Duodenal mucosa (tissue), 2 donors: ENCODE results near the gene SLC35E1.
"Not testable (repeated sequence)": the region's sequence is repeated elsewhere in the genome, so short reads cannot be mapped to it uniquely, and the experiment has no call there.

Source experiments
- H3K27ac ChIP-seq: one replicate; pipeline ENCODE4 v1.7.0; 2013; ENCODE audit warnings: low read depth, low read length
- H3K27me3 ChIP-seq, 2 donors: one replicate each; pipeline ENCODE4 v1.7.0; 2013; ENCODE audit warnings: low read length in 2 of 2, control low read depth in 1 of 2; ENCODE audit not compliant: insufficient read depth in 2 of 2, control insufficient read depth in 1 of 2
- H3K36me3 ChIP-seq, 2 donors: one replicate each; pipeline ENCODE4 v1.7.0; 2013; ENCODE audit warnings: low read length in 2 of 2, control low read depth in 1 of 2; ENCODE audit not compliant: insufficient read depth in 2 of 2, control insufficient read depth in 1 of 2
- H3K4me1 ChIP-seq, 2 donors: one replicate each; pipeline ENCODE4 v1.7.0; 2013; ENCODE audit warnings: low read length in 2 of 2, control low read depth in 1 of 2; ENCODE audit not compliant: insufficient read depth in 2 of 2, control insufficient read depth in 1 of 2
- H3K4me3 ChIP-seq, 2 donors: one replicate each; pipeline ENCODE4 v1.7.0; 2013; ENCODE audit warnings: low read length in 2 of 2, low read depth in 1 of 2
- H3K9ac ChIP-seq, 2 donors: one replicate each; pipeline ENCODE4 v1.7.0; 2013; ENCODE audit warnings: low read length in 2 of 2, low read depth in 1 of 2
- H3K9me3 ChIP-seq, 2 donors: one replicate each; pipeline ENCODE4 v1.7.0; 2013; ENCODE audit warnings: low read length in 2 of 2, control low read depth in 1 of 2; ENCODE audit not compliant: control insufficient read depth in 1 of 2

Gene SLC35E1

DNA sequence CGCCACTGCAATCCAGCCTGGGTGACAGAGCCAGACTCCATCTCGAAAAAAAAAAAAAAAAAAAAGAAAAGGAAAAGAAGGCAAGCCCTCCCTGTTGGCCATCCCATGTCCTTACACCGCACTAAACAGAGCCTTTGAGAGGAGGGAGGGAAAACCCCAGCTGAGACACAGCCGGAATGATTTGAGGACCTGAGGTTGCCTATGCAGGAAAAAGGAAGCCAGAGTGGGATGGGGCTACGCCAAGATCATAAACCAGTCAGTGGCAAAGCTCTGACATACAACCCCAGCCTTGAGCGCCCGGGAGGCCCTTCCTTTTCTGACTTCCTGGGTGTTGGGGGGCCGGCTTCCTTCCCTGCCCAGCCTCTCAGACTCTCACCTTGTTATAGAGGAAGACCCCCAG, 17.4 kb downstream of the SLC35E1 start:
- no peaks in the 10 kb centered on the region for H3K9me3 ChIP-seq
- no peak overlapping the region for H3K9ac ChIP-seq
- H3K27ac ChIP-seq: no peak overlapping the region
- H3K4me3 ChIP-seq: no peak overlapping the region
- H3K36me3 ChIP-seq: peaks cover 20 to 48% of the 10 kb centered on the region in 2 donors
- no peaks in the 10 kb centered on the region for H3K27me3 ChIP-seq
- no peaks in the 10 kb centered on the region for H3K4me1 ChIP-seq

DNA sequence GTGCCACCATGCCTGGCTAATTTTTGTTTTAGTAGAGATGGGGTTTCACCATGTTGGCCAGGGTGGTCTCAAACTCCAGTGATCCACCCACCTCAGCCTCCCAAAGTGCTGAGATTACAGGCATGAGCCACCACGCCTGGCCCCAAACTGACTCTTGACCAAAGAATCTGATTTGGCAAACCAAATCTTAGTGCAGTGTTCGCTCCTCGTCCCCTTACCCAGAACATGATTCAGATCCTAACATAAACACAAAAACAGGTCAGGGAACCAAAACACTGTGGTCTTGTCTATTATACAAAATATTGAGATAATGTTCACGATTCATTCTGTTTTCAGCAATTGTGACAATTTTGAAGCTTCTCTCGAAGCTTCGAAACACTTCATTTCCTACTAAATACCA, 20.3 kb downstream of the SLC35E1 start:
- H3K4me3 ChIP-seq, H3K4me1 ChIP-seq, H3K9ac ChIP-seq, H3K27me3 ChIP-seq, H3K27ac ChIP-seq, H3K9me3 ChIP-seq: not testable (repeated sequence)
- peaks cover 15 to 39% of the 10 kb centered on the region in 2 donors for H3K36me3 ChIP-seq

DNA sequence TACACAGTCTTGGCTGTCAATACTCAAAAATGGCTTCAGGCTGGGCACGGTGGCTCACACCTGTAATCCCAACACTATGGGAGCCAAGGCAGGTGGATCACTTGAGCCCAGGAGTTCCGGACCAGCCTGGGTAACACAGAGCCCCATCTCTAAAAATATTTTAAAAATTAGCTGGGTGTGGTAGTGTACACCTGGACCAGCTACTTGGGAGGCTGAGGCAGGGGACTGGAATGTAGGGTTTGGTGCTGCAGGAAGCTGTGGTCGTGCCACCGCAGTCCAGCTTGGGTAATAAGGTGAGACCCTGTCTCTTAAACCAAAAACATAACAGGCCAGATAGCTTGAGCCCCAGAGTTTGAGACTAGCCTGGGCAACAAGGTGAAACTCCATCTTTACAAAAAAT, 23.3 kb downstream of the SLC35E1 start:
- Histone ChIP-seq H3K9me3 (no peaks in the 10 kb centered on the region), H3K27me3 (no peaks in the 10 kb centered on the region), H3K36me3 (peaks cover 15% of the 10 kb centered on the region in 2 donors), H3K9ac (no peak overlapping the region), H3K4me1 (no peaks in the 10 kb centered on the region), H3K27ac (no peak overlapping the region), H3K4me3 (no peak overlapping the region)

DNA sequence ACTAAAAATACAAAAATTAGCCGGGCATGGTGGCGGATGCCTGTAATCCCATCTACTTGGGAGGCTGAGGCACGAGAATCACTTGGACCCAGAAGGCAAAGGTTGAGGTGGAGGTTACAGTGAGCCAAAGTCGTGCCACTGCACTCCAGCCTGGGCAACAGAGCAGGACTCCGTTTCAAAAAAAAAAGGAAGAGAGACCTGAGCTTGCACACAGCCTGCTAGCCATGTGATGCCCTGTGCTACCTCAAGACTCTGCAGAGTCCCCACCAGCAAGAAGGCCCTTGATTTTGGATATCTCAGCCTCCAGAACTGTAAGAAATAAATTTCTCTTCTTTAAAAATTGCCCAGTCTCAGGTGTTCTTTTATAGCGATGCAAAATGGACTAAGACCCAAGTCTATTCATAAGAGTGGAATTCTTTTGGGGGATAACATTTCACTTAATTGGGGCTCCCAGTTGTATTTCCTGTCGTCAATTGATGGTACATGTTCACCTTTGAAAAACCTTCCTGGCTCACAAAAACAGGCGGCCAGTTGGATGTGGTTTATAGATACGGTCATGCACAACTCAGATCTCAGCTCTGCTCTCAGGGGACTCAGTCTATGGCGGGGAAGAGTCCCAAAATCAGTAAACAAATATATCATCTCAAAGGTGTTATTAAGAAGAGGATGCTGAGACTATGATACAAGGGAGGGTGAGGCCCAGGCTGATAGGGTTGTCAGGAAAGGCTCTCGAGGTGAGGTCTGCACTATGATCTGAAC, 27.6 kb downstream of the SLC35E1 start:
- H3K36me3 ChIP-seq: peaks cover 2 to 3% of the 10 kb centered on the region in 2 donors
- H3K4me3 ChIP-seq: no peak overlapping the region
- peaks cover 9 to 16% of the 10 kb centered on the region in 2 donors for H3K4me1 ChIP-seq
- no peaks in the 10 kb centered on the region for H3K9me3 ChIP-seq
- H3K27ac ChIP-seq: no peak overlapping the region
- H3K9ac ChIP-seq: no peak overlapping the region
- H3K27me3 ChIP-seq: no peaks in the 10 kb centered on the region

DNA sequence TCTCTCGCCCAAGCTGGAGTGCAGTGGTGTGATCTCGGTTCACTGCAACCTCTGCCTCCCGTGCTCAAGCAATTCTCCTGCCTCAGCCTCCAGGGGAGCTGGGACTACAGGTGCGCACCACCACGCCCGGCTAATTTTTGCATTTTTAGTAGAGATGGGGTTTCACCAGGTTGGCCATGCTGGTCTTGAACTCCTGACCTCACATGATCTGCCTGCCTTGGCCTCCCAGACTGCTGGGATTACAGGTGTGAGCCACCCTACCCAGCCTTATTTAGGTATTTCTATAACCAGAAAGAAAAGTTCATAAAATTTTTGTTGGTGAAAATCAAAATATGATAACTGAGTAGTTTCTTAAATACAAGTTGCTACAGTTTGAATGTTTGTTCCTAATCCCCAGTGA, 28.5 kb downstream of the SLC35E1 start:
- H3K27me3 ChIP-seq, H3K9me3 ChIP-seq, H3K36me3 ChIP-seq, H3K9ac ChIP-seq, H3K27ac ChIP-seq: not testable (repeated sequence)
- H3K4me1 ChIP-seq: peaks cover 9 to 16% of the 10 kb centered on the region in 2 donors
- H3K4me3 ChIP-seq: peak overlapping the region in 1 of 2 donors; percentile 92

DNA sequence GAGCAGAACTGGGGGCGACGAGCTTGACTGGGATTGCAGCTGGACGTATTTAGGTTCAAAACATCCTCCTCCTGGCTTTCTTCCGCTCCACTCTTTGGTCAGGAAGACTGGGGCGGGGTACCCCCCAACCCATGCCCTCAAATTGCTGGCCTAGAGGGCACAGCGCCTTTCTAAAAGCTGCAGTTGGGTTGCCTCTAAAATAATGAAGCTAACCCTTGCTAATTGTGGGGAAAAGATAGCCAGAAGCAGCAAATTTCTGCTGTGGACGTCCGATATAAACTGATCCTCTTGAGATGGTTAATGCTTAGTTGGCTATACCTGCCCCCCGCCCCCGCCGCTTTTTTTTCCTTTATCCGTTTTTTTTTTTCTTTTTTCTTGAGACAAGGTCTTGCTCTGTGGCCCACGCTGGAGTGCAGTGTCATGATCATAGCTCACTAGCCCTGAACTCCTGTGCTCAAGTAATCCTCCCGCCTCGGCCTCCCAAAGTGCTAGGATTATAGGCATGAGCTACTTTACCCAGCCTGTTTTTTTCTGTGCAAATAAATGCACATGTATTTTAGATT, 29.2 kb downstream of the SLC35E1 start:
- peak overlapping the region; percentile 92 to 98 for H3K4me3 ChIP-seq
- peak overlapping the region; percentile 79 for H3K27ac ChIP-seq
- H3K9me3 ChIP-seq: no peaks in the 10 kb centered on the region
- H3K4me1 ChIP-seq: peaks cover 9 to 16% of the 10 kb centered on the region in 2 donors
- H3K36me3 ChIP-seq: peaks cover 4 to 6% of the 10 kb centered on the region in 2 donors
- H3K9ac ChIP-seq: peak overlapping the region; percentile 85 to 97
- H3K27me3 ChIP-seq: no peaks in the 10 kb centered on the region

DNA sequence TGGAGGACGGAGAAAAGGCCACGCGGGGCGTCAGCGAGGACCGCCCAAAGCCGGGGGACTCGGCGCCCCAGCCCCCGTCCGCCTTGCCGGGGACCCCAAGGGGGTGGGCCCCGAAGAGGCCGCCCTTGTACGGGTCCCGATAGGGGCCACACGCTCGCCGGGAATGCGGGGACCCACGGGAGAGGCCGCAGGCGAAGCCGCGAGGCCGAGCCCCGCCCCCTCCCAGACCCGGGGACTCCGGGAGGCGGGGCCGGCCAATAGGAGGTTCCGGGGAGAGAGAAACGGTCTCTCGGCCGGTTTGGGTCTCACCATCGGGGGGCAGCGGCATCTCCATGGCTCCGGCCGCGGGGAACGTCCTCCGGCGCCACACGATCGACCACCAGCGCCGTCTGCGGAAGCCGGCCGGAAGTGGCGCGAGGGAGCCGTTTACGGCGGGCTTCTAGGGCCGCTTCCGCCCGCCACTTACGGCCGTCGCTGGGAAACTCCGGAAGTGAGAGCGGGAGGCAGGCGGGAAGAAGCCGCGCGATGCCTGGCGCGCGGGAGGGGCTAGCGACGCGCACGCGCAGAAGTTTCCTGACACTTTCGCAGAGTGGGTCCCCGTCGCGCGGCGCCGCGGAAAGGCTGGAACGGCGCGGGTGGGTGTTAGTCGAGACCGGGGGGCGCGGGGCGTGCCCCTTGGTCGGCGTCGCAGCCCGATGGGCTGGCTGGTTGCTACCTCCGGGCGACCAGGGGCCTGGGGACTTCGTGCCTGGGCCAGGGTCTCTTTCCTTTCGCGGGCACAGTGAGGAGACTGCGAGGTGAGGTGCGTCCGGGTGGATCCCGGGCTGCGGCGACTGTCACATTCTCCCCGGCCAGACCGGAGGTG, 29.9 kb downstream of the SLC35E1 start, which contains the start of gene CHERP:
Gene CHERP, minus strand, starts transcription at position 393 of the 865 bp plus-strand sequence. Its CDS starts 59 bp downstream, at position 334.
- H3K27ac ChIP-seq: peak within 1 kb of the TSS; percentile 79
- peaks cover 9 to 16% of the 10 kb centered on the region in 2 donors for H3K4me1 ChIP-seq
- H3K27me3 ChIP-seq: no peaks in the 10 kb centered on the region
- H3K4me3 ChIP-seq: peak within 1 kb of the TSS; percentile 92 to 98
- H3K9me3 ChIP-seq: no peaks in the 10 kb centered on the region
- peak within 1 kb of the TSS; percentile 85 to 97 for H3K9ac ChIP-seq
- H3K36me3 ChIP-seq: peaks cover 8 to 12% of the 10 kb centered on the region in 2 donors

DNA sequence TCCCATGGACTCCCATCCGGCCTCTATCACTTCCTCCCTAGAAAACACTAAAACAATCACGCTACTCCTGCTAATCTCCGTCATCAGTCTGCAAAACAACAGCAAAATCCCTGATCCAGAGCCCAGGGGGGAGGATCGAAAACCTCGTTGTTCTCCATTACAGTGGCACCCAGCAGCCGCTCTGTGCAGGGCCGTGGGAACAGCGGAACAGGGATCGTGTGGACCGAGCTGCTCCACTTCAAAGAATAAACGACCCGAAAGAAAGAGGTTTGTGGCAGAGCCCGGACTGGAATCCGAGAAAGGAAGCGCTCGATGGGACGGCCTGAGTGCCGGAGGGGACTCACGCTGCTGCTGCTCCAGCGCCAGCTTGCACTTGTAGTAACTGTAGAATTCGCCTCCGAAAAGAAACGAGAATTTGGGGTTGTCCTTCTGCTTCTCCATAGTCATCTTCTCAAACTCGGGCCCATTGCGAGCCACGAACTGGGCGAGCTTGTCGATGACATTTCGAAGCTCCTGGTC, 30.6 kb downstream of the SLC35E1 start:
- no peaks in the 10 kb centered on the region for H3K27me3 ChIP-seq
- peak overlapping the region; percentile 92 to 98 for H3K4me3 ChIP-seq
- peak overlapping the region; percentile 82 to 97 for H3K9ac ChIP-seq
- H3K27ac ChIP-seq: no peak overlapping the region
- H3K36me3 ChIP-seq: peaks cover 10 to 18% of the 10 kb centered on the region in 2 donors
- H3K9me3 ChIP-seq: no peaks in the 10 kb centered on the region
- H3K4me1 ChIP-seq: peaks cover 9 to 16% of the 10 kb centered on the region in 2 donors

DNA sequence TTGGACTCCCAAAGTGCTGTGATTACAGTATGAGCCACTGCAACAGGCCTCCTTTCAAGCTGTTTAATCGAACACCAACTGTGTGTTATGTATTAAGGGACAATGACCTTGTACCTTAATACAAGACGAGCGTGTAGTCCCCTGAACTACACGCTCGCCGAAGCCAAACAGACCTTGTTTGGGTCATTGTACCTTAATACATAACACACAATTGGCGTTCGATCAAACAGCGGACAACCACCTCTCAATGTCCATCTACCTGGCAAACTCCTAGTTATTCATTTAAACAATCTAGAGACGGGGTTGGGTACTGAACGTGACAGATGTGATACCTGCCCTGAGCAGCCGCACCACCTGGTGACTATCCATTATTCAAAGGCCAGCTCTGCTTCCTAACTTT, 31.3 kb downstream of the SLC35E1 start:
- Histone ChIP-seq H3K36me3 (peaks cover 10 to 24% of the 10 kb centered on the region in 2 donors), H3K9ac (peak overlapping the region; percentile 82 to 97), H3K9me3 (no peaks in the 10 kb centered on the region), H3K4me3 (peak overlapping the region; percentile 92 to 98), H3K27me3 (no peaks in the 10 kb centered on the region), H3K4me1 (peaks cover 9 to 16% of the 10 kb centered on the region in 2 donors), H3K27ac (no peak overlapping the region)
